Fibroblast of lung (primary cell): Measurements from ENCODE around the gene CEP97. TPM values are rescaled to one million over a fixed set of nuclear protein-coding genes. Genes with fewer than 3 reads are reported as not detected.

Experiments used
- DNase-seq, 2 donors: peaks; one replicate each; pipeline versions ENCODE4 v3.0.0 to v3.0.0-alpha.2; 2010; ENCODE audit warnings: low read depth in 2 of 2
- H2AFZ ChIP-seq: 2 replicates; pipeline ENCODE4 v1.5.1; 2012; ENCODE audit warnings: low read length, control low read depth, inconsistent platforms
- H3K27ac ChIP-seq: 2 replicates; pipeline ENCODE4 v1.5.1; 2011; ENCODE audit warnings: low read length, control low read depth; ENCODE audit not compliant: insufficient read depth
- H3K27me3 ChIP-seq: 2 replicates; pipeline ENCODE4 v1.5.1; 2011; ENCODE audit warnings: mild to moderate bottlenecking, low read length; ENCODE audit not compliant: control insufficient read depth, insufficient read depth
- H3K36me3 ChIP-seq: 2 replicates; pipeline ENCODE4 v1.5.1; 2011; ENCODE audit warnings: low read length; ENCODE audit not compliant: control insufficient read depth, insufficient read depth
- H3K4me1 ChIP-seq: 2 replicates; pipeline ENCODE4 v1.5.1; 2011; ENCODE audit warnings: low read length; ENCODE audit not compliant: control insufficient read depth, insufficient read depth; ENCODE audit errors: extremely low read depth
- H3K4me2 ChIP-seq: 2 replicates; pipeline ENCODE4 v1.5.1; 2011; ENCODE audit warnings: low read length, control low read depth; ENCODE audit not compliant: insufficient read depth; ENCODE audit errors: extremely low read depth
- H3K4me3 ChIP-seq, 4 experiments: fragments of 200-600 bp in 1 of 4; sonication (generic) in 1 of 4; replicated peaks in 1 of 4; 2 replicates each; pipeline ENCODE4 v1.5.1; 2011 to 2016; ENCODE audit warnings: low read length in 4 of 4, low read depth in 3 of 4, mild to moderate bottlenecking in 3 of 4, control low read depth in 2 of 4, inconsistent platforms in 1 of 4, mixed read lengths in 1 of 4; ENCODE audit not compliant: insufficient read depth in 1 of 4; ENCODE audit errors: control extremely low read depth in 1 of 4
- H3K79me2 ChIP-seq: 2 replicates; pipeline ENCODE4 v1.5.1; 2012; ENCODE audit warnings: mild to moderate bottlenecking, low read length, inconsistent platforms; ENCODE audit not compliant: control insufficient read depth, insufficient read depth
- H3K9ac ChIP-seq: 2 replicates; pipeline ENCODE4 v1.5.1; 2011; ENCODE audit warnings: mild to moderate bottlenecking, low read length, control low read depth; ENCODE audit not compliant: insufficient read depth
- H3K9me3 ChIP-seq: 2 replicates; pipeline ENCODE4 v1.5.1; 2012; ENCODE audit warnings: low read depth, low read length; ENCODE audit not compliant: control insufficient read depth, insufficient read depth
- H4K20me1 ChIP-seq: 2 replicates; pipeline ENCODE4 v1.5.1; 2011; ENCODE audit warnings: low read length; ENCODE audit not compliant: control insufficient read depth, insufficient read depth; ENCODE audit errors: extremely low read depth
- CTCF ChIP-seq, 2 donors: IDR thresholded peaks in 1 of 2; conservative IDR thresholded peaks in 1 of 2; 1 replicate in 1 of 2; 2 replicates in 1 of 2; pipeline ENCODE4 v1.5.1; 2011 to 2012; ENCODE audit warnings: low read length in 2 of 2, control low read depth in 1 of 2, inconsistent platforms in 1 of 2, low read depth in 1 of 2, mild to moderate bottlenecking in 1 of 2
- EZH2 ChIP-seq: IDR thresholded peaks from 2 replicates; pipeline ENCODE4 v1.5.1; 2012; ENCODE audit warnings: low read length, control low read depth, mild to moderate bottlenecking; ENCODE audit errors: missing control alignments
- polyA plus RNA-seq, 2 donors: library from polyadenylated mRNA; depleted of rRNA in 1 of 2; stranded (reverse) in 1 of 2; unstranded in 1 of 2; fragments of >200 nt; gene quantifications; 2 replicates each; pipeline ENCODE4 v1.2.1, GENCODE V29; 2011 to 2012; ENCODE audit warnings: missing spikeins in 1 of 2
- total RNA-seq: library from RNA; depleted of rRNA; stranded (reverse); fragments of >200 nt; gene quantifications from 2 replicates; pipeline ENCODE4 v1.2.1, GENCODE V29; 2014

CEP97 gene
- total and polyA plus RNA-seq, 2 donors (not counting 1 experiment from before 2014, with no cell fraction given): 2.0 to 10.1 TPM

GRCh38 chr3:101803173-101803782 is 78.9 kb downstream of the CEP97 start:
- peak; percentile 56 to 83 for DNase-seq
- no peak overlapping the region for H3K4me3 ChIP-seq
- TF ChIP-seq EZH2 (no peak), CTCF (conservative IDR thresholded peaks at IDR 0.05 in 1 of 2, IDR thresholded peaks at IDR 0.05 in 1 of 2; ENCODE audit: low read depth in 1 of 2, low read length in 2 of 2) (peak; percentile 77 to 86)

GRCh38 chr3:101803939-101804338 is 79.5 kb downstream of the CEP97 start:
- TF ChIP-seq CTCF (conservative IDR thresholded peaks at IDR 0.05 in 1 of 2, IDR thresholded peaks at IDR 0.05 in 1 of 2; ENCODE audit: low read depth in 1 of 2, low read length in 2 of 2) (no peak), EZH2 (no peak)
- H3K9me3 ChIP-seq: no peaks in the 10 kb centered on the region
- no peaks in the 10 kb centered on the region for H3K4me1 ChIP-seq
- no peak overlapping the region for H3K4me3 ChIP-seq
- no peak for DNase-seq
- no peaks in the 10 kb centered on the region for H3K27me3 ChIP-seq
- H3K27ac ChIP-seq: no peak overlapping the region
- no peak overlapping the region for H3K4me2 ChIP-seq
- H4K20me1 ChIP-seq: peaks cover 1% of the 10 kb centered on the region
- H3K36me3 ChIP-seq: peaks cover 4% of the 10 kb centered on the region
- no peaks in the 10 kb centered on the region for H3K79me2 ChIP-seq
- no peak overlapping the region for H3K9ac ChIP-seq
- H2AFZ ChIP-seq: no peak overlapping the region

More at GRCh38 chr3:101803173-101803782, 78.9 kb downstream of the CEP97 start:
- Histone ChIP-seq H3K36me3 (peaks cover 4% of the 10 kb centered on the region), H3K9me3 (no peaks in the 10 kb centered on the region), H3K27me3 (no peaks in the 10 kb centered on the region), H3K79me2 (no peaks in the 10 kb centered on the region), H3K27ac (no peak overlapping the region), H2AFZ (no peak overlapping the region), H3K4me2 (no peak overlapping the region), H3K9ac (no peak overlapping the region), H4K20me1 (peaks cover 1% of the 10 kb centered on the region), H3K4me1 (no peaks in the 10 kb centered on the region)

- H3K9ac ChIP-seq: no peak overlapping the region
- H3K36me3 ChIP-seq: peaks cover 2% of the 10 kb centered on the region
- no peak for DNase-seq
- H2AFZ ChIP-seq: no peak overlapping the region
- TF ChIP-seq EZH2 (no peak), CTCF (conservative IDR thresholded peaks at IDR 0.05 in 1 of 2, IDR thresholded peaks at IDR 0.05 in 1 of 2; ENCODE audit: low read depth in 1 of 2, low read length in 2 of 2) (no peak)
- no peaks in the 10 kb centered on the region for H3K27me3 ChIP-seq
- no peaks in the 10 kb centered on the region for H3K79me2 ChIP-seq
- H3K4me3 ChIP-seq: no peak overlapping the region
- no peak overlapping the region for H3K27ac ChIP-seq
- no peaks in the 10 kb centered on the region for H3K9me3 ChIP-seq
- H4K20me1 ChIP-seq: peaks cover 1% of the 10 kb centered on the region
- peaks cover 2% of the 10 kb centered on the region for H3K4me1 ChIP-seq
- H3K4me2 ChIP-seq: no peak overlapping the region
Observed at GRCh38 chr3:101806491-101806890, 82.1 kb downstream of the CEP97 start.
